Measurements from ENCODE around the gene SULF2. TPM values are rescaled to one million over a fixed set of nuclear protein-coding genes. Genes with fewer than 3 reads are reported as not detected.
A peak's percentile ranks its signal among the peaks of the same experiment; 100 is the strongest.

Gene SULF2
- total RNA-seq, 2 donors from 2014 or later = 2.1 TPM; not detected in 1

DNA sequence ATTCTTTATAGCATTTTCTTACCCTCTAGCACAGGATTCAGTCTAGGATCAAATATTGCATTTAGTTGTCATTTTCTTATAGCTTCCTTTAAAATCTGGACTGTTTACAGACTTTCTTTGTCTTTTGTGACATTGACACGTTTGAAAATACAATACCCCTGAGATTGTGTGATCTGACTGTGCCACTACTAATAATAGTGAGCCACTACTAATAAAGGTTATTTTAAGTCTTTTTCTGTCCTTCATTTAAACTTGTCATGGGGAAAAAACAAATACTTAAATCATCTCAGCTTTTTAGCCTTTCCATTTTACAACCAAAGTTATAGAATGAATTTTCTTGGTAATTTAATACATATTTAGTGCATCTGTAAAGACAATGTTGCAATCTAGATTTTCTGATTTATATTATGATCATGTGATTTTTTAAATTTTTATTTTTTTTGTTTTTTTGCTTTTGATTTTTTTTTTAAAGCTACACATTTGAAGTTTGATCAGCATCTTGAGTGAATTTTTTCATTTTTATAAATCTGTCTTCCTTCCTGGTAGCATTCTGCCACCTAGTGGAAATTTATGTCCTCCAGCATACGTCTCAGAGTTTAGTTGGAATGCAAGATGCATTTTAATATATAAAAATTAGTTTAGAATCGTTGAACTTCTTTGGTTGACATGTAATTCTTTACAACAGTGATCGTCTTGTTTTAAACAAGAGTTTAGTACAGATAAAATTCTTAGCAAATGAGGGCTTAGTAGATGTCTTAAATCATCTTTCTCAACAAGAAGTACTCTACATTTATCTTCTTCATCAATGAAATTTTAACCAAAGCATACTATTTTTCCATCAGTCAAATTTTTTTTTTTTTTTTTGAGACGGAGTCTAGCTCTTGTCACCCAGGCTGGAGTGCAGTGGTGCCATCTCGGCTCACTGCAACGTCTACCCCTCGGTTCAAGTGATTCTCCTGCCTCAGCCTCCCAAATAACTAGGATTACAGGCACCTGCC lies 164.2 kb downstream of the SULF2 start:
- H3K4me3 Mint-ChIP-seq = no peak overlapping the region
- no peaks in the 10 kb centered on the region for H3K27me3 Mint-ChIP-seq
- ATAC-seq (no peak), DNase-seq (ENCODE audit: low spot score) (no peak)
- H3K27ac Mint-ChIP-seq = peak overlapping the region in 1 of 2 donors; percentile 48
- no peaks in the 10 kb centered on the region for H3K9me3 Mint-ChIP-seq
- H3K4me1 Mint-ChIP-seq (ENCODE audit: low read depth in 2 of 2) = peaks cover 5 to 22% of the 10 kb centered on the region in 2 donors
- H3K36me3 Mint-ChIP-seq = peaks cover 7% of the 10 kb centered on the region

DNA sequence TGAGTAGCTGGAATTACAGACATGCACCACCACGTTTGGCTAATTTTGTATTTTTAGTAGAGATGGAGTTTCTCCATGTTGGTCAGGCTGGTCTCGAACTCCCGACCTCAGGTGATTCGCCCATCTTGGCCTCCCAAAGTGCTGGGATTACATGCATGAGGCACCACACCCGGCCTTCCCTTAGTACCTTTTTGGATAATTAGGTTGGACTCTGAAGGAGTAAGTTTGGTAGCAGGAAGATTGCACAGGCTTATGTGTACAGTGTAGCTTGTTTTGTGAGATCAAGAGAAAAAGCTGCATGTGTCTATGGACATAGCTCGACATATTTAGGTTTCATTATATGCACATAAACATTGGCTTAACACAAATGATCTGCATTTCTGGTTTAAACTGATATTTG lies 166.8 kb downstream of the SULF2 start:
- H3K27ac Mint-ChIP-seq = no peak overlapping the region
- H3K36me3 Mint-ChIP-seq = peaks cover 12% of the 10 kb centered on the region

DNA sequence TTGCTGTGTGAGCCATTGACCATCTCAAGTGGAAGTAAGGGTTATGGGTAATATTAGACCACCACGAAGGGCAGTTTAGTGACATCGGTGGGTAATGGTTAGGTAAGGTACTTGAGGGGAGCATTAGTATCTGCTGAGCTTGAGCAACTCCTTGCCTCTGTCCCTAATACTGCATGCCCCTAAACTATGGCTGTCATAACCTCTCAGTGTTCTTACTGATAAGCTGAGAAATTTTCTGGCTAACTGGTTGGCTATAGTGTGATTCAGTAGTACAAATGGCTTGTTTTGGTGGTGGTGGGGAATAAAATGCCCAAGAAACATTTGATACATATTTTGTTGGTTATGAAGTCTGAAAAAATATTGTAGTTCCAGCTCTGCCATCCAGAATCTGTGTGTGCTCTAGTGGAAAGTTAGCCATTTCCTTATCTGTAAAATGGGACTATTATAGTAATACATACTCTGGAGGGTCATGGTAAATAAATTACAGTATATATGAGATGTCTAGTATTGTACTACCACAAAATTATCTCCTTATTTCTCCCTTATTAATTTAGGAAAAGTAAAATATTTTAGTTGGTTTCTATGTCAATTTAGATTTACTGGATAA lies 170.5 kb downstream of the SULF2 start:
- Mint-ChIP-seq H3K27ac (peak overlapping the region in 1 of 2 donors; percentile 81), H3K4me3 (no peak overlapping the region), H3K27me3 (no peaks in the 10 kb centered on the region), H3K4me1 (ENCODE audit: low read depth in 2 of 2) (peaks cover 39 to 45% of the 10 kb centered on the region in 2 donors), H3K9me3 (no peaks in the 10 kb centered on the region), H3K36me3 (peaks cover 5% of the 10 kb centered on the region)
- no peak for ATAC-seq
- DNase-seq (ENCODE audit: low spot score) = no peak

More for the DNA sequence above, 166.8 kb downstream of the SULF2 start:
- DNase-seq (ENCODE audit: low spot score) (no peak), ATAC-seq (no peak)
- Mint-ChIP-seq H3K4me3 (no peak overlapping the region), H3K9me3 (no peaks in the 10 kb centered on the region), H3K4me1 (ENCODE audit: low read depth in 2 of 2) (peaks cover 18 to 33% of the 10 kb centered on the region in 2 donors), H3K27me3 (no peaks in the 10 kb centered on the region)

DNA sequence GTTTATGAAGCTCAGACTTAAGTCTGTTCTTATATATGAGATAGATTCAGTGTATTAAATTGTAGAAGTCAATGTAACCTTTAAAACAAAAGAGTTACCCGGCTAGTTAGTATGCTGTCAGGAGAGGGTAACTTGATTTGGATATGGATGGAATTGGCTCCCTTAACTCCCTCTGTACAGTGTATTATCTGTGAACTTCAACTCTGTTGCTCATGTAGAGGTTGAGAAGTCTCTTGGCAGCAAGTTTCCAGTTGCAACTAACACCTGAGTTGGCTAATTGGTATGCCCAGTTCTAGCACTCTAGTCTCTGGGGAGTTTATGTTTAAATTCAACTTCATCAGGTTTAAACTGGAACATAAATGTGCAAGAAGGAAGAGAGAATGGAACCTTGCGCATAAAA lies 172.6 kb downstream of the SULF2 start:
- Mint-ChIP-seq H3K36me3 (peaks cover 5% of the 10 kb centered on the region), H3K27ac (peak overlapping the region; percentile 45 to 98)
- no peak for DNase-seq (ENCODE audit: low spot score)

DNA sequence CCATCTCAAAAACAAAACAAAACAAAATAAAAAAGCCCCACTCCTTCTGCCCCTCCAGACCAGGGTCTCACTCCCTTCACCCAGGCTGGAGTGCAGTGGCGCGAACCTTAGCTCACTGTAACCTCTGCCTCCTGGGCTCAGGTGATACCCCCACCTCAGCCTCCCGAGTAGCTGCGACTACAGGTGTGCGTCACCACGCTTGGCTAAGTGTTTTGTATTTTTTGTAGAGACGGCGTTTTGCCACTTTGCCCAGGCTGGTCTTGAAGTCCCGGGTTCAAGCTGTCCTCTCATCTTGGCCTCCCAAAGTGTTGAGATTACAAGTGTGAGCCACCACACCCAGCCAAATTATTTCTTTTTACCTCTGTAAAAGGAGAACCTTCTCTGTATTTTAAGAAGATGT lies 173.5 kb downstream of the SULF2 start:
- peaks cover 47 to 52% of the 10 kb centered on the region in 2 donors for H3K4me1 Mint-ChIP-seq (ENCODE audit: low read depth in 2 of 2)
- H3K27me3 Mint-ChIP-seq = no peaks in the 10 kb centered on the region
- DNase-seq (ENCODE audit: low spot score) = no peak
- no peak for ATAC-seq
- H3K27ac Mint-ChIP-seq = peak overlapping the region; percentile 45 to 98
- H3K9me3 Mint-ChIP-seq = no peaks in the 10 kb centered on the region
- H3K4me3 Mint-ChIP-seq = no peak overlapping the region
- peaks cover 5% of the 10 kb centered on the region for H3K36me3 Mint-ChIP-seq

More for the DNA sequence above, 172.6 kb downstream of the SULF2 start:
- no peak overlapping the region for H3K4me3 Mint-ChIP-seq
- H3K27me3 Mint-ChIP-seq = no peaks in the 10 kb centered on the region
- H3K4me1 Mint-ChIP-seq (ENCODE audit: low read depth in 2 of 2) = peaks cover 45 to 48% of the 10 kb centered on the region in 2 donors
- no peak for ATAC-seq
- no peaks in the 10 kb centered on the region for H3K9me3 Mint-ChIP-seq

DNA sequence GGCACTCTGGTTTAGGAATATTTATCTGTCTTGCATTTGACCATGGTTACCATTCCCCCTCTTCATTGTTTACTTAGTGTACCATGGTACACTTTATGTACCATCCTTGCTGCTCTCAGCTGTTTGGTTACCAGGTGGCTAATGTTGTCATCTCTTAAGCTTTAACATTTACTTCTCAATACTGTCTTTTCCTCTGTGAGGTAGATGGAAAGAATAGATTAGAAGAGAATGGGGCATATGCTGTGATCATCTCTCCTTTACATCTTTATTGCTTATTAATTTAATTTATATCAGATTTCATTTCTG lies 174.4 kb downstream of the SULF2 start:
- Mint-ChIP-seq H3K4me3 (peak overlapping the region; percentile 53), H3K9me3 (no peaks in the 10 kb centered on the region), H3K27me3 (no peaks in the 10 kb centered on the region), H3K27ac (peak overlapping the region; percentile 86 to 98), H3K4me1 (ENCODE audit: low read depth in 2 of 2) (peaks cover 55 to 56% of the 10 kb centered on the region in 2 donors), H3K36me3 (peaks cover 5% of the 10 kb centered on the region)
- peak; percentile 12 to 43 for ATAC-seq
- DNase-seq (ENCODE audit: low spot score) = no peak

DNA sequence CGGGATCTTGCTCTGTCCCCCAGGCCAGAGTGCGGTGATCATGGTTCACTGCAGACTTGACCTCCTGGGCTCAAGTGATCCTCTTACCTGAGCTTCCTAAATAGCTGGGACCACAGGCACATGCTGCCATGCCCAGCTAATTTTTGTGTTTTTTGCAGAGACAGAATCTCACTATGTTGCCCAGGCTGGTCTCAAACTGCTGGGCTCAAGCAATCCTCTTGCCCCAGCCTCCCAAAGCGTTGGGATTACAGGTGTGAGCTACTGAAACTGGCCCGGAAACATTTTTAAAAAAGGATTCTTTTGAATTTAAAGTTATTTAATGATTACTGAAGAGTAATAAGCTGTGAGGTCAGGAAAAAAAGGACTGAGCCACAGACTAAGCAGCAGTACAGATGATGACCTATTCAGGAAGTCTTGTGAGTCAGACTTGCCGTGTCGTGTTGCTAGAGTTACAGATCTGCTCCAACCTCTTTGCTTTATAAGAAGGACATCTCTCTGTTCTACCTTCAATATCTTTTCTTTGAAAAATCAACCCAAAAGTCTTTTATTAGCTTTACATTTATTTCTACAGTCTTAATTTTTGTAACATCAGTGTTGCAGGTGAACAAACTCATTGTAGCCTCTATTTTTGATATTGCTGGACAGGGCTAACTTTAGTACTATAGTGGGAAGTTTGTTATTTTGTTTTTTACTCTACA lies 174.9 kb downstream of the SULF2 start:
- DNase-seq (ENCODE audit: low spot score) (peak; percentile 79), ATAC-seq (peak; percentile 90 to 95)
- Mint-ChIP-seq H3K36me3 (peaks cover 5% of the 10 kb centered on the region), H3K27ac (peak overlapping the region; percentile 86 to 98), H3K4me1 (ENCODE audit: low read depth in 2 of 2) (peaks cover 58 to 60% of the 10 kb centered on the region in 2 donors), H3K27me3 (no peaks in the 10 kb centered on the region), H3K9me3 (no peaks in the 10 kb centered on the region), H3K4me3 (peak overlapping the region; percentile 53)

DNA sequence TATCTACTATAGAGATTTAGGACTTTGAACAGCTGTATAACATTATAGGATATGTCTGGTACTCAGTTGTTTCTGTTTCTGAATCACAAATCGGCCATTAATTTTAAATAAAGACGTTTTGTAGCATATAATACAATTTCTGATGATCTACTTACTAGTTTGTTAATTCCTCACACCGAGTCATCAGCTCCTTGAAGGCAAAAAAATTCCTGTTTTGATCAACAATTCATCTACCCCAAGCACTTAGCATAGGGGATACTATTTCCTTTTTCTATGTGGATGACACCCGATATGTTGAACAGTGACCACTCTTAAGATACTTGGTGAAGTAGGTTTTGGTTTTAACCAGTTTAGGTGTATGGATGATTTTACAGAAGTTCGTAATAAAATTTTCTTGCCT lies 176.3 kb downstream of the SULF2 start:
- ATAC-seq (no peak), DNase-seq (ENCODE audit: low spot score) (no peak)
- Mint-ChIP-seq H3K27me3 (no peaks in the 10 kb centered on the region), H3K27ac (peak overlapping the region; percentile 86 to 91), H3K9me3 (no peaks in the 10 kb centered on the region), H3K36me3 (peaks cover 2% of the 10 kb centered on the region), H3K4me3 (no peak overlapping the region), H3K4me1 (ENCODE audit: low read depth in 2 of 2) (peaks cover 57 to 63% of the 10 kb centered on the region in 2 donors)
